GM21360 (cell line): ENCODE data around the gene GNAO1.

Experiments used
- ATAC-seq: cut with Tn5 transposase; IDR thresholded peaks from one replicate; pipeline ENCODE4 v1.9.1; 2021; ENCODE audit warnings: mild to moderate bottlenecking, moderate library complexity; ENCODE audit not compliant: unreplicated experiment

GNAO1 gene

GRCh38 chr16:56306690-56307533, 115.6 kb downstream of the GNAO1 start:
- no peak for ATAC-seq

- no peak for ATAC-seq
These were observed 116.2 kb downstream of the GNAO1 start for GRCh38 chr16:56307534-56307873.

GRCh38 chr16:56309008-56309407, 117.7 kb downstream of the GNAO1 start:
- no peak for ATAC-seq

GRCh38 chr16:56310690-56311089, 119.4 kb downstream of the GNAO1 start:
- no peak for ATAC-seq

GRCh38 chr16:56311208-56312027, 120.1 kb downstream of the GNAO1 start:
- no peak for ATAC-seq

GRCh38 chr16:56312028-56312300, 120.7 kb downstream of the GNAO1 start:
- ATAC-seq, result no peak

- ATAC-seq, result no peak
These were observed 121.3 kb downstream of the GNAO1 start for GRCh38 chr16:56312556-56312955.

- no peak for ATAC-seq
These were observed 123.1 kb downstream of the GNAO1 start for GRCh38 chr16:56314244-56314850.

- ATAC-seq, result no peak
These were observed 124.7 kb downstream of the GNAO1 start for GRCh38 chr16:56315955-56316354.

GRCh38 chr16:56316545-56316944, 125.3 kb downstream of the GNAO1 start:
- ATAC-seq, result no peak

GRCh38 chr16:56317998-56318826, 126.9 kb downstream of the GNAO1 start:
- ATAC-seq, result peak; percentile 83

GRCh38 chr16:56318827-56319140, 127.5 kb downstream of the GNAO1 start:
- no peak for ATAC-seq

- ATAC-seq, result no peak
These were observed 128.1 kb downstream of the GNAO1 start for GRCh38 chr16:56319376-56319775.

GRCh38 chr16:56320056-56320455, 128.8 kb downstream of the GNAO1 start:
- ATAC-seq, result no peak

- ATAC-seq, result no peak
These were observed 129.7 kb downstream of the GNAO1 start for GRCh38 chr16:56320811-56321558.

- no peak for ATAC-seq
These were observed 130.3 kb downstream of the GNAO1 start for GRCh38 chr16:56321571-56321970.

GRCh38 chr16:56324406-56324805, 133.1 kb downstream of the GNAO1 start:
- no peak for ATAC-seq

- no peak for ATAC-seq
These were observed 134.7 kb downstream of the GNAO1 start for GRCh38 chr16:56325956-56326355.

- no peak for ATAC-seq
These were observed 136.0 kb downstream of the GNAO1 start for GRCh38 chr16:56327071-56327928.

GRCh38 chr16:56327929-56328258, 136.6 kb downstream of the GNAO1 start:
- ATAC-seq, result no peak
